HepG2 (cell line): ENCODE results near the gene FRAS1. TPM values are rescaled to one million over a fixed set of nuclear protein-coding genes. Genes with fewer than 3 reads are reported as not detected.

Source experiments
- ATAC-seq: fragments of 200-7000 bp; cut with Tn5 transposase; 3 replicates; pipeline ENCODE4 v1.9.1; 2020; ENCODE audit warnings: mild to moderate bottlenecking, moderate library complexity
- BruUV-seq: library from RNA; stranded (reverse); fragments of 400-500 nt; replicated peaks from 2 replicates; lab custom pipeline; 2021; lab: Mats Ljungman, UMichigan
- CTCF ChIA-PET: fragments of 300-600 bp; formaldehyde crosslinking; extraction: SDS; loops from one replicate; lab custom pipeline; 2021; ENCODE audit warnings: low total read pairs, inconsistent platforms, low intra/inter-chr PET ratio; lab: Yijun Ruan, JAX
- POLR2A ChIA-PET: fragments of 350-600 bp; sonication (Branson Sonifier 250); formaldehyde crosslinking; loops from one replicate; lab custom pipeline; 2020; ENCODE audit warnings: antibody characterized with exemption, inconsistent platforms; lab: Yijun Ruan, JAX
- DNase-seq: peaks from one replicate; pipeline ENCODE4 v3.0.0-alpha.2; 2015; ENCODE audit warnings: low spot score
- FAIRE-seq: peaks from 3 replicates; lab custom pipeline; 2011; peaks lifted over from hg19 to GRCh38; lab: Jason Lieb, UNC
- H2AFZ ChIP-seq: one replicate; pipeline ENCODE4 v1.6.1; 2011; ENCODE audit warnings: low read length, inconsistent platforms
- H3K27ac ChIP-seq: fragments of 300-600 bp; 3 replicates; pipeline ENCODE4 v1.8.0; 2011; ENCODE audit warnings: mixed run types, mild to moderate bottlenecking, mixed read lengths, low read length, inconsistent platforms; ENCODE audit not compliant: insufficient read depth; ENCODE audit errors: extremely low read length
- H3K27me3 ChIP-seq, 2 experiments: fragments of 200-600 bp in 1 of 2; 2 replicates in 1 of 2; 3 replicates in 1 of 2; pipeline versions ENCODE4 v1.6.0 to v1.8.0; 2011; ENCODE audit warnings: low read length in 2 of 2, mild to moderate bottlenecking in 2 of 2, moderate library complexity in 2 of 2, inconsistent platforms in 1 of 2; ENCODE audit not compliant: insufficient read depth in 2 of 2, control insufficient read depth in 1 of 2
- H3K36me3 ChIP-seq, 2 experiments: fragments of 200-600 bp in 1 of 2; replicated peaks in 1 of 2; 2 replicates in 1 of 2; 3 replicates in 1 of 2; pipeline versions ENCODE4 v1.5.1 to v1.8.0; 2011; ENCODE audit warnings: low read length in 2 of 2, inconsistent platforms in 1 of 2; ENCODE audit not compliant: insufficient read depth in 2 of 2, control insufficient read depth in 1 of 2
- H3K4me1 ChIP-seq: 2 replicates; pipeline ENCODE4 v1.5.1; 2012; ENCODE audit warnings: low read length, inconsistent platforms; ENCODE audit not compliant: insufficient read depth
- H3K4me2 ChIP-seq: 2 replicates; pipeline ENCODE4 v1.6.0; 2011; ENCODE audit warnings: low read depth, low read length, inconsistent platforms
- H3K4me3 ChIP-seq, 3 experiments: fragments of 200-600 bp in 1 of 3; sonication (generic), shearing (Covaris generic) in 1 of 3; replicated peaks in 1 of 3; 2 replicates each; pipeline ENCODE4 v1.5.1; 2011 to 2016; ENCODE audit warnings: low read length in 3 of 3, inconsistent platforms in 2 of 3, low read depth in 2 of 3, mild to moderate bottlenecking in 2 of 3, control low read depth in 1 of 3, mixed read lengths in 1 of 3; ENCODE audit not compliant: insufficient read depth in 1 of 3
- H3K79me2 ChIP-seq: one replicate; pipeline ENCODE4 v1.6.1; 2011; ENCODE audit warnings: low read length, inconsistent platforms; ENCODE audit not compliant: insufficient read depth
- H3K9ac ChIP-seq: 2 replicates; pipeline ENCODE4 v1.6.0; 2011; ENCODE audit warnings: mild to moderate bottlenecking, low read depth, low read length, inconsistent platforms; ENCODE audit not compliant: insufficient read depth
- H3K9me3 ChIP-seq: 2 replicates; pipeline ENCODE4 v1.5.1; 2012; ENCODE audit warnings: mild to moderate bottlenecking, low read length
- H4K20me1 ChIP-seq: 2 replicates; pipeline ENCODE4 v1.6.0; 2011; ENCODE audit warnings: inconsistent platforms, mild to moderate bottlenecking, low read length, moderate library complexity; ENCODE audit not compliant: insufficient read depth
- ATF1 ChIP-seq: IDR thresholded peaks from 2 replicates; pipeline ENCODE4 v1.6.1; 2016; ENCODE audit warnings: mild to moderate bottlenecking, control low read depth
- FOXC1 ChIP-seq: sonication (generic); formaldehyde crosslinking; IDR thresholded peaks from 2 replicates; pipeline ENCODE4 v1.8.0; 2022; ENCODE audit warnings: mild to moderate bottlenecking, missing genetic modification reagents, borderline replicate concordance
- MED13 ChIP-seq: sonication (generic); formaldehyde crosslinking; IDR thresholded peaks from 2 replicates; pipeline ENCODE4 v1.5.0; 2020; ENCODE audit warnings: missing genetic modification reagents
- TEAD2 ChIP-seq: sonication (generic); formaldehyde crosslinking; IDR thresholded peaks from 2 replicates; pipeline ENCODE4 v1.9.0; 2021; ENCODE audit warnings: missing genetic modification reagents
- in situ Hi-C: cut with HindIII; loops from 2 replicates; pipeline ENCODE4 v1.10.0; 2017; ENCODE audit warnings: low pct_unique_long_range_greater_than_20kb; ENCODE audit not compliant: extremely low pct_ligation_motif_present
- intact Hi-C: fragments of 100-400 bp; cut with micrococcal nuclease; formaldehyde crosslinking; loops from one replicate; pipeline ENCODE4 v1.10.0; 2022; ENCODE audit not compliant: unreplicated experiment
- polyA plus RNA-seq, 8 experiments: library from polyadenylated mRNA; depleted of rRNA in 3 of 8; stranded (reverse) in 7 of 8; unstranded in 1 of 8; fragments of >200 nt; fragmentation: Illumina TruSeq in 4 of 8; extraction: Trizol in 4 of 8; gene quantifications; 2 replicates each; pipeline versions ENCODE4 v1.2.1 to v1.2.3, GENCODE V29; 2011 to 2016; ENCODE audit warnings: low read depth in 4 of 8, missing spikeins in 1 of 8, mixed read lengths in 1 of 8; ENCODE audit not compliant: insufficient read depth in 1 of 8
- total RNA-seq, 5 experiments: library from RNA; depleted of rRNA; stranded (reverse); fragments of >200 nt; fragmentation: Illumina TruSeq; extraction: Trizol; gene quantifications; 2 replicates each; pipeline ENCODE4 v1.2.3, GENCODE V29; 2016; ENCODE audit warnings: low read depth in 1 of 5
- TF ChIP-seq, protein P1 (sequence below): sonication (generic); formaldehyde crosslinking; IDR thresholded peaks from 2 replicates; pipeline ENCODE4 v1.4.0; 2020; ENCODE audit warnings: low read depth, missing genetic modification reagents

Gene FRAS1
- total and polyA plus RNA-seq, 2 of the 13 experiments (the other 11 are each of a cell fraction or from before 2014, with no cell fraction given), result 22.5 to 31.6 TPM

GRCh38 chr4:78019414-78019813 lies 37.7 kb upstream of the FRAS1 start:
- intact Hi-C loops, result loop anchor here (5.0 kb wide), 1 partner anchor 38 kb away; the partner anchor contains the start of gene FRAS1
- no peak for FAIRE-seq
- in situ Hi-C loops, result no loop called here

More at GRCh38 chr4:78019414-78019813, 37.7 kb upstream of the FRAS1 start:
- no peak overlapping the region for H3K4me2 ChIP-seq
- no peak overlapping the region for H3K9ac ChIP-seq
- H3K4me1 ChIP-seq, result peaks cover 46% of the 10 kb centered on the region
- H3K27ac ChIP-seq, result no peak overlapping the region
- H3K4me3 ChIP-seq, result no peak overlapping the region
- H2AFZ ChIP-seq, result no peak overlapping the region
- DNase-seq, result no peak
- no peaks in the 10 kb centered on the region for H4K20me1 ChIP-seq
- ATAC-seq, result no peak
- H3K27me3 ChIP-seq, result no peaks in the 10 kb centered on the region
- H3K79me2 ChIP-seq, result no peaks in the 10 kb centered on the region
- no peaks in the 10 kb centered on the region for H3K9me3 ChIP-seq
- TF ChIP-seq FOXC1, result no peak
- TF ChIP-seq ATF1 (CRISPR knock-in tag), result no peak
- no peak for TF ChIP-seq TEAD2 (CRISPR knock-in tag)
- TF ChIP-seq, protein P1, sequence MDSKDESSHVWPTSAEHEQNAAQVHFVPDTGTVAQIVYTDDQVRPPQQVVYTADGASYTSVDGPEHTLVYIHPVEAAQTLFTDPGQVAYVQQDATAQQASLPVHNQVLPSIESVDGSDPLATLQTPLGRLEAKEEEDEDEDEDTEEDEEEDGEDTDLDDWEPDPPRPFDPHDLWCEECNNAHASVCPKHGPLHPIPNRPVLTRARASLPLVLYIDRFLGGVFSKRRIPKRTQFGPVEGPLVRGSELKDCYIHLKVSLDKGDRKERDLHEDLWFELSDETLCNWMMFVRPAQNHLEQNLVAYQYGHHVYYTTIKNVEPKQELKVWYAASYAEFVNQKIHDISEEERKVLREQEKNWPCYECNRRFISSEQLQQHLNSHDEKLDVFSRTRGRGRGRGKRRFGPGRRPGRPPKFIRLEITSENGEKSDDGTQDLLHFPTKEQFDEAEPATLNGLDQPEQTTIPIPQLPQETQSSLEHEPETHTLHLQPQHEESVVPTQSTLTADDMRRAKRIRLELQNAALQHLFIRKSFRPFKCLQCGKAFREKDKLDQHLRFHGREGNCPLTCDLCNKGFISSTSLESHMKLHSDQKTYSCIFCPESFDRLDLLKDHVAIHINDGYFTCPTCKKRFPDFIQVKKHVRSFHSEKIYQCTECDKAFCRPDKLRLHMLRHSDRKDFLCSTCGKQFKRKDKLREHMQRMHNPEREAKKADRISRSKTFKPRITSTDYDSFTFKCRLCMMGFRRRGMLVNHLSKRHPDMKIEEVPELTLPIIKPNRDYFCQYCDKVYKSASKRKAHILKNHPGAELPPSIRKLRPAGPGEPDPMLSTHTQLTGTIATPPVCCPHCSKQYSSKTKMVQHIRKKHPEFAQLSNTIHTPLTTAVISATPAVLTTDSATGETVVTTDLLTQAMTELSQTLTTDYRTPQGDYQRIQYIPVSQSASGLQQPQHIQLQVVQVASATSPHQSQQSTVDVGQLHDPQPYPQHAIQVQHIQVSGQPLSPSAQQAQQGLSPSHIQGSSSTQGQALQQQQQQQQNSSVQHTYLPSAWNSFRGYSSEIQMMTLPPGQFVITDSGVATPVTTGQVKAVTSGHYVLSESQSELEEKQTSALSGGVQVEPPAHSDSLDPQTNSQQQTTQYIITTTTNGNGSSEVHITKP, result no peak
- no peak for TF ChIP-seq MED13
- TF ChIP-seq, all 625 proteins: peak for 0
- ChIA-PET POLR2A (interaction anchor here (0.7 to 1.1 kb wide), 2 partner anchors 37 to 38 kb away, joined by 3 read pairs; partner anchors contain the start of gene FRAS1), CTCF (no interaction called here)
- no peaks in the 10 kb centered on the region for H3K36me3 ChIP-seq
- no TSS peak for BruUV-seq
